Caco-2 (cell line): ENCODE measurements around the gene REC114. TPM values are rescaled to one million over a fixed set of nuclear protein-coding genes. Genes with fewer than 3 reads are reported as not detected.

Experiments used
- BruUV-seq: library from RNA; stranded (reverse); fragments of 400-500 nt; replicated peaks from 2 replicates; lab custom pipeline; 2021; lab: Mats Ljungman, UMichigan
- CTCF ChIA-PET: fragments of 300-600 bp; sonication (Branson Sonifier 250); formaldehyde crosslinking; loops from one replicate; lab custom pipeline; 2022; ENCODE audit warnings: antibody characterized with exemption; lab: Charles Lee
- POLR2A ChIA-PET: fragments of 300-600 bp; sonication (Branson Sonifier 250); formaldehyde crosslinking; loops from one replicate; lab custom pipeline; 2022; ENCODE audit warnings: antibody characterized with exemption; lab: Charles Lee
- DNase-seq, 2 experiments: peaks; one replicate each; pipeline versions ENCODE4 v3.0.0 to v3.0.0-alpha.2; 2020 to 2022
- H3K27me3 ChIP-seq: replicated peaks from 2 replicates; pipeline ENCODE4 v1.6.0; 2011; ENCODE audit warnings: low read length; ENCODE audit not compliant: control insufficient read depth, insufficient read depth
- H3K36me3 ChIP-seq: 2 replicates; pipeline ENCODE4 v1.5.1; 2011; ENCODE audit warnings: low read length; ENCODE audit not compliant: control insufficient read depth, insufficient read depth
- H3K4me1 ChIP-seq: fragments of 250-450 bp; sonication (Bioruptor Pico); 2 replicates; pipeline ENCODE4 v1.5.1; 2020; ENCODE audit warnings: mild to moderate bottlenecking
- H3K4me3 ChIP-seq: 2 replicates; pipeline ENCODE4 v1.5.1; 2011; ENCODE audit warnings: low read depth, mild to moderate bottlenecking, control low read depth, low read length
- H3K9me3 ChIP-seq: fragments of 250-450 bp; sonication (Bioruptor Pico); 2 replicates; pipeline ENCODE4 v1.5.1; 2020; ENCODE audit warnings: mild to moderate bottlenecking, moderate library complexity
- H3K27ac Mint-ChIP-seq: one replicate; pipeline ENCODE4 v1.8.0; 2022; ENCODE audit warnings: mixed read lengths; ENCODE audit not compliant: unreplicated experiment
- H3K27me3 Mint-ChIP-seq: one replicate; pipeline ENCODE4 v1.8.0; 2022; ENCODE audit warnings: mixed read lengths; ENCODE audit not compliant: insufficient read depth, unreplicated experiment
- H3K36me3 Mint-ChIP-seq: one replicate; pipeline ENCODE4 v1.8.0; 2022; ENCODE audit warnings: mild to moderate bottlenecking, mixed read lengths; ENCODE audit not compliant: insufficient read depth, unreplicated experiment
- H3K4me1 Mint-ChIP-seq: one replicate; pipeline ENCODE4 v1.8.0; 2022; ENCODE audit warnings: low read depth, mixed read lengths; ENCODE audit not compliant: unreplicated experiment
- H3K4me3 Mint-ChIP-seq: one replicate; pipeline ENCODE4 v1.8.0; 2022; ENCODE audit warnings: mild to moderate bottlenecking, moderate library complexity, mixed read lengths; ENCODE audit not compliant: unreplicated experiment
- H3K9me3 Mint-ChIP-seq: one replicate; pipeline ENCODE4 v1.8.0; 2022; ENCODE audit warnings: mixed read lengths; ENCODE audit not compliant: unreplicated experiment
- CTCF ChIP-seq, 2 experiments: fragments of 200-600 bp in 1 of 2; IDR thresholded peaks; 1 replicate in 1 of 2; 2 replicates in 1 of 2; pipeline versions ENCODE4 v1.5.1 to v1.8.0; 2011 to 2022; ENCODE audit warnings: antibody characterized with exemption in 1 of 2, control low read depth in 1 of 2, inconsistent platforms in 1 of 2, low read depth in 1 of 2, low read length in 1 of 2, mild to moderate bottlenecking in 1 of 2, moderate library complexity in 1 of 2; ENCODE audit not compliant: insufficient read depth in 1 of 2, severe bottlenecking in 1 of 2, unreplicated experiment in 1 of 2
- intact Hi-C: fragments of 100-400 bp; cut with micrococcal nuclease; formaldehyde crosslinking; loops from one replicate; pipeline ENCODE4 v1.10.0; 2022; ENCODE audit not compliant: unreplicated experiment
- total RNA-seq: library from RNA; stranded (reverse); gene quantifications from 2 replicates; pipeline ENCODE4 v1.2.3, GENCODE V29; 2022

Gene REC114
- total RNA-seq, 1 experiment from 2014 or later, result not detected

GRCh38 chr15:73608475-73608874 lies 165.5 kb downstream of the REC114 start:
- POLR2A ChIA-PET, result no interaction called here
- no TSS peak for BruUV-seq

GRCh38 chr15:73608941-73609340 lies 166.0 kb downstream of the REC114 start:
- intact Hi-C loops, result no loop called here
- H3K9me3 ChIP-seq, result no peaks in the 10 kb centered on the region
- DNase-seq, result no peak
- H3K36me3 ChIP-seq, result no peaks in the 10 kb centered on the region
- H3K4me3 Mint-ChIP-seq, result no peak overlapping the region
- H3K4me1 Mint-ChIP-seq, result peaks cover 7% of the 10 kb centered on the region
- POLR2A ChIA-PET, result no interaction called here
- TF ChIP-seq CTCF (IDR thresholded peaks at IDR 0.05; ENCODE audit: insufficient read depth in 1 of 2, low read depth in 1 of 2, low read length in 1 of 2, severe bottlenecking in 1 of 2, unreplicated experiment in 1 of 2), result no peak
- H3K27me3 ChIP-seq, result no peaks in the 10 kb centered on the region
- H3K9me3 Mint-ChIP-seq, result no peaks in the 10 kb centered on the region
- H3K4me3 ChIP-seq, result no peak overlapping the region
- H3K4me1 ChIP-seq, result no peaks in the 10 kb centered on the region
- CTCF ChIA-PET, result no interaction called here
- no peaks in the 10 kb centered on the region for H3K27me3 Mint-ChIP-seq
- no peak overlapping the region for H3K27ac Mint-ChIP-seq
- H3K36me3 Mint-ChIP-seq, result peaks cover 6% of the 10 kb centered on the region
- no TSS peak for BruUV-seq

More at GRCh38 chr15:73608475-73608874, 165.5 kb downstream of the REC114 start:
- no peaks in the 10 kb centered on the region for H3K36me3 ChIP-seq
- CTCF ChIA-PET, result interaction anchor here (1.7 kb wide), 1 partner anchor 28 kb away, joined by 6 read pairs; no protein-coding TSS in a partner anchor
- no peak overlapping the region for H3K27ac Mint-ChIP-seq
- no peak for TF ChIP-seq CTCF (IDR thresholded peaks at IDR 0.05; ENCODE audit: insufficient read depth in 1 of 2, low read depth in 1 of 2, low read length in 1 of 2, severe bottlenecking in 1 of 2, unreplicated experiment in 1 of 2)
- no peak for DNase-seq
- no peaks in the 10 kb centered on the region for H3K4me1 ChIP-seq
- no peaks in the 10 kb centered on the region for H3K27me3 Mint-ChIP-seq
- intact Hi-C loops, result no loop called here
- peaks cover 6% of the 10 kb centered on the region for H3K36me3 Mint-ChIP-seq
- H3K4me3 Mint-ChIP-seq, result no peak overlapping the region
- peaks cover 7% of the 10 kb centered on the region for H3K4me1 Mint-ChIP-seq
- no peaks in the 10 kb centered on the region for H3K9me3 Mint-ChIP-seq
- no peak overlapping the region for H3K4me3 ChIP-seq
- H3K9me3 ChIP-seq, result no peaks in the 10 kb centered on the region
- no peaks in the 10 kb centered on the region for H3K27me3 ChIP-seq

Other genes with a start within 250 kb of the REC114 start
- 0.16 and 0.29 TPM in 2 replicates for gene HCN4, start 74.2 kb upstream of the REC114 start, total RNA-seq
- 124 TPM in 2 replicates for gene NPTN, start 190.2 kb downstream of the REC114 start, total RNA-seq
- 70.5 and 74.2 TPM in 2 replicates for gene CD276, start 241.2 kb downstream of the REC114 start, total RNA-seq